IMR-90 (cell line): ENCODE data around the gene ELANE. TPM values are rescaled to one million over a fixed set of nuclear protein-coding genes. Genes with fewer than 3 reads are reported as not detected.
A peak's percentile ranks its signal among the peaks of the same experiment; 100 is the strongest.

Experiments
- ATAC-seq: fragments of 200-7000 bp; cut with Tn5 transposase; 2 replicates; pipeline ENCODE4 v1.9.1; 2020; ENCODE audit warnings: low read depth, mild to moderate bottlenecking, moderate library complexity
- BruUV-seq: library from RNA; stranded (reverse); fragments of 400-500 nt; replicated peaks from 2 replicates; lab custom pipeline; 2021; lab: Mats Ljungman, UMichigan
- CTCF ChIA-PET: fragments of 300-600 bp; formaldehyde crosslinking; extraction: SDS; loops from one replicate; lab custom pipeline; 2021; ENCODE audit warnings: antibody characterized with exemption; lab: Yijun Ruan, JAX
- POLR2A ChIA-PET: fragments of 300-600 bp; sonication (Branson Sonifier 250); formaldehyde crosslinking; loops from one replicate; lab custom pipeline; 2022; ENCODE audit warnings: antibody characterized with exemption; ENCODE audit not compliant: unreplicated experiment; lab: Charles Lee
- DNase-seq: peaks from one replicate; pipeline ENCODE4 v3.0.0; 2013
- H2AFZ ChIP-seq: replicated peaks from 2 replicates; pipeline ENCODE3; 2013; ENCODE audit warnings: low read length, mild to moderate bottlenecking; ENCODE audit not compliant: poor library complexity
- H2AK5ac ChIP-seq: 2 replicates; pipeline ENCODE4 v1.6.1; 2013; ENCODE audit warnings: low read depth, low read length, inconsistent platforms
- H2AK9ac ChIP-seq: replicated peaks from 2 replicates; pipeline ENCODE3; 2013; ENCODE audit warnings: mild to moderate bottlenecking, low read depth, low read length, moderate library complexity; ENCODE audit not compliant: poor library complexity
- H2BK120ac ChIP-seq: 2 replicates; pipeline ENCODE4 v1.6.1; 2013; ENCODE audit warnings: low read depth, low read length, inconsistent platforms
- H2BK15ac ChIP-seq: 3 replicates; pipeline ENCODE4 v1.6.1; 2013; ENCODE audit warnings: low read depth, low read length, inconsistent platforms
- H2BK20ac ChIP-seq: 2 replicates; pipeline ENCODE4 v1.6.1; 2013; ENCODE audit warnings: low read depth, mild to moderate bottlenecking, inconsistent platforms, low read length, moderate library complexity
- H2BK5ac ChIP-seq: 2 replicates; pipeline ENCODE4 v1.6.1; 2013; ENCODE audit warnings: mild to moderate bottlenecking, low read depth, low read length, inconsistent platforms; ENCODE audit not compliant: poor library complexity, severe bottlenecking
- H3K14ac ChIP-seq: replicated peaks from 2 replicates; pipeline ENCODE4 v1.6.1; 2013; ENCODE audit warnings: low read depth, low read length, inconsistent platforms
- H3K18ac ChIP-seq: 2 replicates; pipeline ENCODE4 v1.6.1; 2013; ENCODE audit warnings: low read depth, low read length, control low read depth
- H3K23ac ChIP-seq: 2 replicates; pipeline ENCODE4 v1.6.1; 2013; ENCODE audit warnings: low read depth, low read length, inconsistent platforms
- H3K27ac ChIP-seq: 2 replicates; pipeline ENCODE4 v1.5.1; 2013; ENCODE audit warnings: mild to moderate bottlenecking, control low read depth, low read length; ENCODE audit not compliant: insufficient read depth
- H3K27me3 ChIP-seq: 2 replicates; pipeline ENCODE4 v1.6.1; 2013; ENCODE audit warnings: low read length; ENCODE audit not compliant: control insufficient read depth, insufficient read depth
- H3K36me3 ChIP-seq: 2 replicates; pipeline ENCODE4 v1.6.1; 2013; ENCODE audit warnings: low read length, mixed read lengths; ENCODE audit not compliant: control insufficient read depth, insufficient read depth
- H3K4ac ChIP-seq: 2 replicates; pipeline ENCODE4 v1.6.1; 2013; ENCODE audit warnings: low read depth, low read length, inconsistent platforms
- H3K4me1 ChIP-seq: 2 replicates; pipeline ENCODE4 v1.6.1; 2013; ENCODE audit warnings: low read length, mixed read lengths; ENCODE audit not compliant: control insufficient read depth, insufficient read depth
- H3K4me2 ChIP-seq: 2 replicates; pipeline ENCODE4 v1.6.1; 2013; ENCODE audit warnings: low read depth, mild to moderate bottlenecking, control low read depth, low read length, moderate library complexity
- H3K4me3 ChIP-seq: 2 replicates; pipeline ENCODE4 v1.5.1; 2013; ENCODE audit warnings: low read depth, mild to moderate bottlenecking, control low read depth, low read length, moderate library complexity; ENCODE audit not compliant: insufficient read depth
- H3K56ac ChIP-seq: 2 replicates; pipeline ENCODE4 v1.6.1; 2013; ENCODE audit warnings: low read length, inconsistent platforms; ENCODE audit not compliant: insufficient read depth; ENCODE audit errors: extremely low read depth
- H3K79me1 ChIP-seq, 2 experiments: 2 replicates each; pipeline ENCODE4 v1.6.1; 2013; ENCODE audit warnings: low read length in 2 of 2, inconsistent platforms in 1 of 2, low read depth in 1 of 2
- H3K9ac ChIP-seq: 2 replicates; pipeline ENCODE4 v1.6.1; 2013; ENCODE audit warnings: low read depth, low read length, control low read depth
- H3K9me1 ChIP-seq: 2 replicates; pipeline ENCODE4 v1.6.1; 2013; ENCODE audit warnings: low read length, inconsistent platforms; ENCODE audit not compliant: insufficient read depth
- H3K9me3 ChIP-seq: 2 replicates; pipeline ENCODE4 v1.6.1; 2013; ENCODE audit warnings: low read length; ENCODE audit not compliant: control insufficient read depth, insufficient read depth
- H4K20me1 ChIP-seq: 2 replicates; pipeline ENCODE4 v1.6.1; 2013; ENCODE audit warnings: low read length, inconsistent platforms; ENCODE audit not compliant: insufficient read depth
- H4K5ac ChIP-seq: 2 replicates; pipeline ENCODE4 v1.6.1; 2013; ENCODE audit warnings: mild to moderate bottlenecking, low read depth, low read length, control low read depth
- H4K8ac ChIP-seq, 2 experiments: 2 replicates each; pipeline ENCODE4 v1.6.1; 2013; ENCODE audit warnings: low read depth in 2 of 2, low read length in 2 of 2, control low read depth in 1 of 2, inconsistent platforms in 1 of 2
- H4K91ac ChIP-seq: 2 replicates; pipeline ENCODE4 v1.6.1; 2013; ENCODE audit warnings: low read depth, low read length, inconsistent platforms; ENCODE audit not compliant: insufficient read depth
- ELK1 ChIP-seq: fragments of 150-350 bp; IDR thresholded peaks from 2 replicates; pipeline ENCODE4 v1.6.1; 2016; ENCODE audit warnings: low read depth, mild to moderate bottlenecking, low read length, moderate library complexity, borderline replicate concordance
- MAFK ChIP-seq: IDR thresholded peaks from 2 replicates; pipeline ENCODE4 v1.6.1; 2012; ENCODE audit warnings: low read depth, low read length, improper control_type of control experiment
- MXI1 ChIP-seq: IDR thresholded peaks from 2 replicates; pipeline ENCODE4 v1.6.1; 2012; ENCODE audit warnings: low read depth, mild to moderate bottlenecking, low read length, moderate library complexity, borderline replicate concordance
- RAD21 ChIP-seq: IDR thresholded peaks from 2 replicates; pipeline ENCODE4 v1.6.1; 2012; ENCODE audit warnings: low read length, improper control_type of control experiment
- WGBS, 2 experiments: methylation state at CpG; one replicate each; pipeline versions ENCODE4 v1.1.5 to v1.1.7; 2013; ENCODE audit warnings: missing lambda C conversion rate in 2 of 2; ENCODE audit not compliant: insufficient read length in 1 of 2; ENCODE audit errors: extremely low coverage in 2 of 2; 5-methylcytosine and 5-hydroxymethylcytosine counted together
- dilution Hi-C: fragments of 300-500 bp; cut with HindIII; formaldehyde crosslinking; loops from one replicate; pipeline ENCODE4 v1.14.3; 2018; ENCODE audit warnings: low sequenced_read_pairs; ENCODE audit not compliant: unreplicated experiment
- in situ Hi-C: fragments of 300-500 bp; cut with MboI; formaldehyde crosslinking; loops from 3 replicates; pipeline ENCODE4 v1.14.3; 2019; ENCODE audit warnings: low sequenced_read_pairs, inconsistent platforms, mixed read lengths
- intact Hi-C: fragments of 100-400 bp; cut with micrococcal nuclease; formaldehyde crosslinking; loops from 2 replicates; pipeline ENCODE4 v1.10.0; 2022
- polyA plus RNA-seq, 3 experiments: library from polyadenylated mRNA; depleted of rRNA; stranded (reverse); fragments of >200 nt; gene quantifications; 2 replicates each; pipeline ENCODE4 v1.2.3, GENCODE V29; 2012; ENCODE audit warnings: low replicate concordance in 1 of 3
- total RNA-seq: library from RNA; depleted of rRNA; stranded (reverse); fragments of >200 nt; gene quantifications from 2 replicates; pipeline ENCODE4 v1.2.3, GENCODE V29; 2012

ELANE gene
- total and polyA plus RNA-seq, 2 of the 4 experiments (the other 2 are of a cell fraction): 0.27 TPM; not detected in 1

GRCh38 chr19:861141-861755, 9.1 kb downstream of the ELANE start:
- CTCF ChIA-PET: no interaction called here
- 0 out of 2 replicates have a peak overlapping the region, but pooled peaks have one; percentile 16 for H2AK5ac ChIP-seq
- in situ Hi-C loops: no loop called here

More at GRCh38 chr19:861141-861755, 9.1 kb downstream of the ELANE start:
- no peak overlapping the region for H3K4ac ChIP-seq
- no peak overlapping the region for H3K9ac ChIP-seq
- no peak overlapping the region for H3K4me3 ChIP-seq
- 67% methylated on average over 8 of the region's 35 CpGs; no CpG with 5 or more reads in 1 of the 2 experiments for WGBS, 2 experiments
- no peak overlapping the region for H2BK5ac ChIP-seq
- no peak overlapping the region for H3K23ac ChIP-seq
- BruUV-seq: no TSS peak
- no peak overlapping the region for H2BK20ac ChIP-seq
- no peak overlapping the region for H3K4me2 ChIP-seq
- no peak overlapping the region for H4K5ac ChIP-seq
- no peaks in the 10 kb centered on the region for H3K36me3 ChIP-seq
- H4K91ac ChIP-seq: no peak overlapping the region
- no peak for TF ChIP-seq MAFK
- TF ChIP-seq RAD21: no peak
- no peak for TF ChIP-seq ELK1
- TF ChIP-seq MXI1: no peak
- H3K27me3 ChIP-seq: no peaks in the 10 kb centered on the region
- dilution Hi-C loops (no loop called here), intact Hi-C loops (loop anchor here (10.0 kb wide), 1 partner anchor 196 kb away; the partner anchor contains the start of gene RNF126)
- H4K8ac ChIP-seq: no peak overlapping the region
- H3K27ac ChIP-seq: no peak overlapping the region
- H2BK120ac ChIP-seq: no peak overlapping the region
- no peak overlapping the region for H2AFZ ChIP-seq
- no peak overlapping the region for H3K56ac ChIP-seq
- H3K18ac ChIP-seq: no peak overlapping the region
- H3K14ac ChIP-seq: no peak overlapping the region
- H3K4me1 ChIP-seq: peaks cover 3% of the 10 kb centered on the region; the same call in 1 of the 2 replicates
- H2BK15ac ChIP-seq: no peak overlapping the region
- ATAC-seq: no peak
- H4K20me1 ChIP-seq: no peaks in the 10 kb centered on the region; the same call in 1 of the 2 replicates
- H2AK9ac ChIP-seq: peak overlapping the region; percentile 24
- POLR2A ChIA-PET: interaction anchor here (0.5 kb wide), 1 partner anchor 80 kb away, joined by 3 read pairs; no protein-coding TSS in a partner anchor
- H3K9me1 ChIP-seq: no peaks in the 10 kb centered on the region
- no peaks in the 10 kb centered on the region for H3K79me1 ChIP-seq
- no peaks in the 10 kb centered on the region for H3K9me3 ChIP-seq
- no peak for DNase-seq
